K562 (cell line): ENCODE data around the gene ARFGAP1. TPM values are rescaled to one million over a fixed set of nuclear protein-coding genes. Genes with fewer than 3 reads are reported as not detected.

Source experiments
- ATAC-seq: fragments of 200-7000 bp; cut with Tn5 transposase; 3 replicates; pipeline ENCODE4 v1.9.1; 2020; ENCODE audit warnings: moderate library complexity
- BruUV-seq: library from RNA; stranded (reverse); fragments of 400-500 nt; replicated peaks from 2 replicates; lab custom pipeline; 2021; lab: Mats Ljungman, UMichigan
- CTCF ChIA-PET: fragments of 300-600 bp; formaldehyde crosslinking; extraction: SDS; loops from one replicate; lab custom pipeline; 2021; ENCODE audit warnings: low intra/inter-chr PET ratio; lab: Yijun Ruan, JAX
- POLR2A ChIA-PET: fragments of 300-600, 350-650 bp; sonication (Branson Sonifier 250); formaldehyde crosslinking; extraction: SDS; loops from one replicate; lab custom pipeline; 2021; ENCODE audit warnings: antibody characterized with exemption, inconsistent platforms; lab: Yijun Ruan, JAX
- DNase-seq, 4 experiments: peaks; one replicate each; pipeline versions ENCODE4 v3.0.0 to v3.0.0-alpha.2; 2011 to 2018; ENCODE audit warnings: low spot score in 3 of 4, mixed read lengths in 3 of 4; ENCODE audit errors: extremely low read depth in 1 of 4
- FAIRE-seq: peaks from 2 replicates; lab custom pipeline; 2011; peaks lifted over from hg19 to GRCh38; lab: Jason Lieb, UNC
- H2AFZ ChIP-seq: 2 replicates; pipeline ENCODE4 v1.6.0; 2011; ENCODE audit warnings: low read depth, low read length, control low read depth, inconsistent platforms
- H3K27ac ChIP-seq: fragments of 200-600 bp; 3 replicates; pipeline ENCODE4 v1.8.0; 2011; ENCODE audit warnings: low read depth, mild to moderate bottlenecking, control low read depth, inconsistent platforms, low read length, moderate library complexity, mixed read lengths; ENCODE audit errors: extremely low read depth
- H3K27me3 ChIP-seq, 2 experiments: fragments of 300-600 bp in 1 of 2; 2 replicates in 1 of 2; 3 replicates in 1 of 2; pipeline versions ENCODE4 v1.6.0 to v1.8.0; 2011; ENCODE audit warnings: inconsistent platforms in 2 of 2, low read length in 2 of 2, mild to moderate bottlenecking in 1 of 2, mixed read lengths in 1 of 2, moderate library complexity in 1 of 2; ENCODE audit not compliant: control insufficient read depth in 2 of 2, insufficient read depth in 2 of 2
- H3K36me3 ChIP-seq: fragments of 300-600 bp; 3 replicates; pipeline ENCODE4 v1.8.0; 2011; ENCODE audit warnings: mild to moderate bottlenecking, low read length, inconsistent platforms; ENCODE audit not compliant: control insufficient read depth, insufficient read depth
- H3K4me1 ChIP-seq, 2 experiments: fragments of 200-600 bp in 1 of 2; replicated peaks in 1 of 2; 2 replicates in 1 of 2; 3 replicates in 1 of 2; pipeline versions ENCODE4 v1.5.1 to v1.8.0; 2011; ENCODE audit warnings: inconsistent platforms in 2 of 2, low read length in 2 of 2, mild to moderate bottlenecking in 1 of 2, mixed read lengths in 1 of 2, moderate library complexity in 1 of 2; ENCODE audit not compliant: control insufficient read depth in 2 of 2, insufficient read depth in 2 of 2
- H3K4me2 ChIP-seq: 2 replicates; pipeline ENCODE4 v1.6.1; 2011; ENCODE audit warnings: low read length, control low read depth, inconsistent platforms, mixed read lengths; ENCODE audit not compliant: insufficient read depth
- H3K4me3 ChIP-seq: fragments of 200-600 bp; sonication (generic), shearing (Covaris generic); 2 replicates; pipeline ENCODE4 v1.5.1; 2016; ENCODE audit warnings: control low read depth, inconsistent platforms
- H3K79me2 ChIP-seq: fragments of 200-600 bp; 3 replicates; pipeline ENCODE4 v1.8.0; 2011; ENCODE audit warnings: low read length, inconsistent platforms; ENCODE audit not compliant: control insufficient read depth, insufficient read depth
- H3K9ac ChIP-seq, 2 experiments: 2 replicates each; pipeline versions ENCODE4 v1.6.0 to v1.6.1; 2011; ENCODE audit warnings: low read depth in 2 of 2, low read length in 2 of 2, control low read depth in 1 of 2, inconsistent platforms in 1 of 2, mild to moderate bottlenecking in 1 of 2, mixed read lengths in 1 of 2; ENCODE audit not compliant: insufficient read depth in 1 of 2
- H3K9me1 ChIP-seq: one replicate; pipeline ENCODE4 v1.6.0; 2011; ENCODE audit warnings: inconsistent platforms, mild to moderate bottlenecking, low read length, moderate library complexity; ENCODE audit not compliant: control insufficient read depth, insufficient read depth
- H3K9me3 ChIP-seq: replicated peaks from 2 replicates; pipeline ENCODE4 v1.5.1; 2011; ENCODE audit warnings: low read depth, low read length, inconsistent platforms; ENCODE audit not compliant: control insufficient read depth, insufficient read depth
- H4K20me1 ChIP-seq: replicated peaks from 2 replicates; pipeline ENCODE4 v1.6.1; 2011; ENCODE audit warnings: low read length, inconsistent platforms, mixed read lengths; ENCODE audit not compliant: control insufficient read depth, insufficient read depth
- ARNT ChIP-seq, 2 experiments: fragments of 450-650 bp; IDR thresholded peaks; 2 replicates each; pipeline ENCODE4 v1.6.1; 2016; ENCODE audit warnings: mild to moderate bottlenecking in 1 of 2
- CCAR2 ChIP-seq: fragments of 200-400 bp; formaldehyde crosslinking; IDR thresholded peaks from 2 replicates; pipeline ENCODE4 v1.6.1; 2017; ENCODE audit warnings: mild to moderate bottlenecking, low read depth, low read length
- HINFP ChIP-seq: fragments of 450-650 bp; conservative IDR thresholded peaks from 2 replicates; pipeline ENCODE4 v1.6.1; 2016; ENCODE audit warnings: missing genetic modification characterization, low read depth, mild to moderate bottlenecking, control low read depth, missing compliant biosample characterization
- HIVEP1 ChIP-seq: fragments of 250-450 bp; sonication (Bioruptor Pico); IDR thresholded peaks from 2 replicates; pipeline ENCODE4 v1.4.0; 2020; ENCODE audit warnings: mild to moderate bottlenecking
- NR2F6 ChIP-seq: fragments of 450-650 bp; formaldehyde crosslinking; IDR thresholded peaks from 2 replicates; pipeline ENCODE4 v1.4.0; 2020; ENCODE audit warnings: mild to moderate bottlenecking
- SRSF3 ChIP-seq: fragments of 200-400 bp; formaldehyde crosslinking; IDR thresholded peaks from 2 replicates; pipeline ENCODE4 v1.6.1; 2016; ENCODE audit warnings: mild to moderate bottlenecking, low read length, moderate library complexity; ENCODE audit not compliant: insufficient read depth
- TAF15 ChIP-seq: fragments of 200-400 bp; formaldehyde crosslinking; IDR thresholded peaks from 2 replicates; pipeline ENCODE4 v1.6.1; 2017; ENCODE audit warnings: mild to moderate bottlenecking, low read depth, low read length, moderate library complexity
- U2AF2 ChIP-seq: fragments of 200-400 bp; formaldehyde crosslinking; optimal IDR thresholded peaks from 2 replicates; pipeline ENCODE3; 2017; ENCODE audit warnings: low read depth, mild to moderate bottlenecking, low read length
- ZMIZ1 ChIP-seq, 2 experiments: fragments of 150-350 bp in 1 of 2; IDR thresholded peaks; 2 replicates each; pipeline ENCODE4 v1.6.1; 2012 to 2016; ENCODE audit warnings: low read depth in 2 of 2, low read length in 2 of 2, mild to moderate bottlenecking in 1 of 2, moderate library complexity in 1 of 2
- ZNF197 ChIP-seq: fragments of 200-800 bp; sonication (Bioruptor generic); IDR thresholded peaks from 2 replicates; pipeline ENCODE4 v1.6.1; 2016; ENCODE audit warnings: low read depth, missing genetic modification characterization, missing compliant biosample characterization
- WGBS: fragments of 100-300 bp; shearing (Covaris generic); methylation state at CpG from one replicate; pipeline ENCODE4 v1.1.6; 2016; ENCODE audit warnings: low coverage, mixed read lengths; ENCODE audit not compliant: insufficient coverage; ENCODE audit errors: missing lambda C conversion rate; 5-methylcytosine and 5-hydroxymethylcytosine counted together
- in situ Hi-C: fragments of 300-500 bp; cut with MboI; formaldehyde crosslinking; loops from 4 replicates; pipeline ENCODE4 v1.15.0; 2018; ENCODE audit warnings: inconsistent platforms, mixed read lengths
- intact Hi-C: fragments of 100-400 bp; cut with micrococcal nuclease; formaldehyde crosslinking; loops from 2 replicates; pipeline ENCODE4 v1.14.2; 2022
- polyA plus RNA-seq, 8 experiments: library from polyadenylated mRNA; depleted of rRNA in 4 of 8; stranded (reverse) in 5 of 8; unstranded in 3 of 8; fragments of >200 nt; fragmentation: Nextera tagmentation in 2 of 8; fragmentation: Illumina TruSeq in 1 of 8; extraction: Ambion mirVana in 2 of 8; extraction: Trizol in 1 of 8; gene quantifications; 2 replicates each; pipeline versions ENCODE4 v1.2.1 to v1.2.3, GENCODE V29; 2011 to 2014; ENCODE audit warnings: inconsistent platforms in 1 of 8, missing spikeins in 1 of 8
- total RNA-seq, 7 experiments: library from RNA; depleted of rRNA in 6 of 7; stranded (reverse); fragments of >200 nt in 6 of 7; fragmentation: Illumina TruSeq in 2 of 7; extraction: Trizol in 2 of 7; gene quantifications; 2 replicates each; pipeline versions ENCODE4 v1.2.1 to v1.2.3, GENCODE V29; 2011 to 2021; ENCODE audit warnings: low replicate concordance in 1 of 7

ARFGAP1 gene
- total and polyA plus RNA-seq, 9 of the 15 experiments (the other 6 are each of a cell fraction or from before 2014, with no cell fraction given), result 0.53 to 102 (median 33.5) TPM

- no TSS peak for BruUV-seq
- Histone ChIP-seq H2AFZ (no peak overlapping the region), H3K4me3 (no peak overlapping the region), H3K36me3 (no peaks in the 10 kb centered on the region), H3K27me3 (peaks cover 0 to 10% of the 10 kb centered on the region in 2 experiments; a peak in 2 of 5 replicates), H4K20me1 (no peaks in the 10 kb centered on the region), H3K4me1 (peaks cover 0 to 24% of the 10 kb centered on the region in 2 experiments; a peak in 1 of 5 replicates), H3K9me1 (no peaks in the 10 kb centered on the region), H3K4me2 (no peak overlapping the region), H3K79me2 (no peaks in the 10 kb centered on the region), H3K9ac (no peak overlapping the region), H3K27ac (no peak overlapping the region), H3K9me3 (peaks cover 7% of the 10 kb centered on the region; the same call in 1 of the 2 replicates)
- ChIA-PET POLR2A (no interaction called here), CTCF (no interaction called here)
- DNase-seq (peak in 1 of 4 experiments; percentile 30), ATAC-seq (peak; percentile 45; the same call in 2 of the 3 replicates), FAIRE-seq (no peak)
- intact Hi-C loops, result no loop called here
- 17% methylated on average over 9 of the region's 13 CpGs for WGBS
- in situ Hi-C loops, result no loop called here
- no peak for TF ChIP-seq ZNF197 (CRISPR knock-in tag)
- no peak for TF ChIP-seq HIVEP1 (CRISPR knock-in tag)
- no peak for TF ChIP-seq HINFP (tag)
- TF ChIP-seq NR2F6 (CRISPR knock-in tag), result no peak
- TF ChIP-seq TAF15, result no peak
- TF ChIP-seq U2AF2, result no peak
- TF ChIP-seq ARNT (IDR thresholded peaks at IDR 0.05), result no peak
- no peak for TF ChIP-seq ZMIZ1 (IDR thresholded peaks at IDR 0.05; ENCODE audit: low read depth in 2 of 2, low read length in 2 of 2)
- TF ChIP-seq CCAR2, result no peak
- no peak for TF ChIP-seq SRSF3
Measured at GRCh38 chr20:63330940-63331339, 58.3 kb downstream of the ARFGAP1 start.
